ENCODE measurements around the gene SPRED3.
A peak's percentile ranks its signal among the peaks of the same experiment; 100 is the strongest.

GRCh38 chr19:38441657-38442348 is 53.3 kb downstream of the SPRED3 start:
- TF ChIP-seq CTCF (IDR thresholded peaks at IDR 0.05; ENCODE audit: borderline replicate concordance, extremely low read depth, low read length, poor library complexity, severe bottlenecking) (peak; percentile 26), EZH2 (IDR thresholded peaks at IDR 0.05; ENCODE audit: borderline replicate concordance, low read depth, low read length, severe bottlenecking) (no peak)

All from DND-41 (cell line).